Osteocyte (in vitro differentiated cells): Measurements from ENCODE around the gene NFIB. TPM values are rescaled to one million over a fixed set of nuclear protein-coding genes. Genes with fewer than 3 reads are reported as not detected.

ENCODE experiments used
- DNase-seq: peaks from one replicate; pipeline ENCODE4 v3.0.0; 2021; ENCODE audit warnings: mixed read lengths; ENCODE audit not compliant: unreplicated experiment; ENCODE audit errors: extremely low spot score
- H3K27ac Mint-ChIP-seq: one replicate; pipeline ENCODE4 v1.8.0; 2021; ENCODE audit warnings: mild to moderate bottlenecking, mixed read lengths; ENCODE audit not compliant: unreplicated experiment
- H3K27me3 Mint-ChIP-seq: one replicate; pipeline ENCODE4 v1.8.0; 2021; ENCODE audit warnings: mixed read lengths; ENCODE audit not compliant: unreplicated experiment
- H3K36me3 Mint-ChIP-seq: one replicate; pipeline ENCODE4 v1.8.0; 2021; ENCODE audit warnings: mixed read lengths; ENCODE audit not compliant: unreplicated experiment
- H3K4me1 Mint-ChIP-seq: one replicate; pipeline ENCODE4 v1.8.0; 2021; ENCODE audit warnings: mixed read lengths; ENCODE audit not compliant: unreplicated experiment
- H3K4me3 Mint-ChIP-seq: one replicate; pipeline ENCODE4 v1.8.0; 2021; ENCODE audit warnings: mild to moderate bottlenecking, moderate library complexity, mixed read lengths; ENCODE audit not compliant: unreplicated experiment
- H3K9me3 Mint-ChIP-seq: one replicate; pipeline ENCODE4 v1.8.0; 2021; ENCODE audit warnings: mixed read lengths; ENCODE audit not compliant: unreplicated experiment
- total RNA-seq: library from RNA; stranded (reverse); gene quantifications from 2 replicates; pipeline ENCODE4 v1.2.1, GENCODE V29; 2021
- TF ChIP-seq, protein P1 (sequence below): fragments of 200-600 bp; sonication (generic); IDR thresholded peaks from 2 replicates; pipeline ENCODE4 v1.5.0; 2021; ENCODE audit warnings: antibody characterized with exemption, mild to moderate bottlenecking, moderate library complexity

Gene NFIB
- total RNA-seq, 1 donor from 2014 or later: 36.1 TPM

DNA sequence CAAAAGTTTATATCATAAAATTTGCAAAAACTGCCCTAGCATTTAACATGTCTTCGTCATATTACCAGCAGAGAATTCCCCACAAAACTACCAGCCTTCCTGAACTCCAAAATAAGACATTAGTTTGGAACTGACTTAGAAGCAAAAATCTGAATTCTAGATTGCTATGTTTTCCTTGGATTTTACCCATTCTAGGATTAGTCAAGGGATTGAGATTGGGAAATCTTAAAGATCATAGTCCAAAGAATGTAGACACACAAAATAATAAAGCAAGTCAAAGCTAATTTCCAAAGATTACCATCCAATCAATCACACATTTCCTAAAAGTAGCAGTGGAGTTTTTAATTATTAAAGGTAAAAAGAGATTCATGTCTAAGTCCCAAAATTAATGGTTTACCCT is 138.2 kb downstream of the NFIB start:
- no peak overlapping the region for H3K27ac Mint-ChIP-seq
- H3K4me1 Mint-ChIP-seq: peaks cover 10% of the 10 kb centered on the region
- TF ChIP-seq, protein P1, sequence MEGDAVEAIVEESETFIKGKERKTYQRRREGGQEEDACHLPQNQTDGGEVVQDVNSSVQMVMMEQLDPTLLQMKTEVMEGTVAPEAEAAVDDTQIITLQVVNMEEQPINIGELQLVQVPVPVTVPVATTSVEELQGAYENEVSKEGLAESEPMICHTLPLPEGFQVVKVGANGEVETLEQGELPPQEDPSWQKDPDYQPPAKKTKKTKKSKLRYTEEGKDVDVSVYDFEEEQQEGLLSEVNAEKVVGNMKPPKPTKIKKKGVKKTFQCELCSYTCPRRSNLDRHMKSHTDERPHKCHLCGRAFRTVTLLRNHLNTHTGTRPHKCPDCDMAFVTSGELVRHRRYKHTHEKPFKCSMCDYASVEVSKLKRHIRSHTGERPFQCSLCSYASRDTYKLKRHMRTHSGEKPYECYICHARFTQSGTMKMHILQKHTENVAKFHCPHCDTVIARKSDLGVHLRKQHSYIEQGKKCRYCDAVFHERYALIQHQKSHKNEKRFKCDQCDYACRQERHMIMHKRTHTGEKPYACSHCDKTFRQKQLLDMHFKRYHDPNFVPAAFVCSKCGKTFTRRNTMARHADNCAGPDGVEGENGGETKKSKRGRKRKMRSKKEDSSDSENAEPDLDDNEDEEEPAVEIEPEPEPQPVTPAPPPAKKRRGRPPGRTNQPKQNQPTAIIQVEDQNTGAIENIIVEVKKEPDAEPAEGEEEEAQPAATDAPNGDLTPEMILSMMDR: no peak
- peaks cover 7% of the 10 kb centered on the region for H3K36me3 Mint-ChIP-seq
- no peaks in the 10 kb centered on the region for H3K9me3 Mint-ChIP-seq
- no peaks in the 10 kb centered on the region for H3K27me3 Mint-ChIP-seq
- H3K4me3 Mint-ChIP-seq: no peak overlapping the region
- no peak for DNase-seq

DNA sequence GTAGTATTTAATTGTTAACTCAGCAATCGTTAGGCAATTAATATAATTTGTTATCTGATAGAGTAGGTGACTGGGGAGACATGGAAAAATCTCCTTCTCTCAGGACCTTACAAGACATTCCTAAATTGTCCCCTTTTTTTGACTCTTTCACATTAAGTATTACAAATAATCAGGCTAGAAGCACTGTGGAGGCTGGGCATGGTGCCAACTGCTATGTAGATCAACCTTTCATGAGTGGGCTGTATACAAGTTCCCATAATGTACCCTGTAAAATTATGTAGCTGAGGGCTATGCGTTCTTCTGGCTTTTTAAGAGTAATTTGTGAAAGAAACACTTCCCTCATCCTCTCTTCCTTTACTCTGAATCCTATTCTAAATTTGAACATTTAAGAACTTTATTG is 140.2 kb downstream of the NFIB start:
- TF ChIP-seq, protein P1: no peak
- no peak overlapping the region for H3K4me3 Mint-ChIP-seq
- no peak overlapping the region for H3K27ac Mint-ChIP-seq
- DNase-seq: no peak
- H3K27me3 Mint-ChIP-seq: no peaks in the 10 kb centered on the region
- no peaks in the 10 kb centered on the region for H3K9me3 Mint-ChIP-seq
- peaks cover 5% of the 10 kb centered on the region for H3K36me3 Mint-ChIP-seq
- peaks cover 12% of the 10 kb centered on the region for H3K4me1 Mint-ChIP-seq

DNA sequence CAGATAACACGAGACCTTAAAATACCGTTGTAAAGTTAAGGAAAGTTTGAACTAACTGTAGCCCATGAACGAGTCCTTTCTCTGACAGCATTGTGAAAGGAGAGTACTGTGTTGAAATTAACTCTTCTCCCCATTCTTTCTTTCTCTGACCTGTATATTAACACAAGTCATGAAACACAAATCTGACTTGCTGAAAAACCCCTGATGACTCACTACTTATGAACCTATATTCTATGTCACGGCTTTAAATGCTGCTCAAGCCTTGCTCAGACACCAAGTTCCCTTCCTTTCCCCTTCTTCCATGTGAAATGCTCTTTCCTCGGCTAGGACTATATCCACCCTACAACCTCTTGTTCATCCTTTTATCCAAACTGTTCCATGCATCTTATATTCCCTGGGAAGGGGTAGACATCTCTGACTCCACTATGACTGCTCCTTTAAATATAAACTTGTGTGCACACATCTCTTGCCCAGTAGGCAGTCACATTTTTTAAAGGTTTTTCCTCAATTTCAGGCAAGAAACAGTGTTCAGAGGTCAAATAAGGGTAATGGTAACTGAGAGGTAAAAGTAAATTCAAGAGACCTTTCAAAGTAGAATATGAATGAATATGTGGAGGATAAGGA is 142.9 kb downstream of the NFIB start:
- Mint-ChIP-seq H3K4me3 (no peak overlapping the region), H3K36me3 (peaks cover 6% of the 10 kb centered on the region), H3K27me3 (no peaks in the 10 kb centered on the region), H3K27ac (no peak overlapping the region), H3K9me3 (no peaks in the 10 kb centered on the region), H3K4me1 (peaks cover 12% of the 10 kb centered on the region)
- TF ChIP-seq, protein P1: no peak
- DNase-seq: no peak

DNA sequence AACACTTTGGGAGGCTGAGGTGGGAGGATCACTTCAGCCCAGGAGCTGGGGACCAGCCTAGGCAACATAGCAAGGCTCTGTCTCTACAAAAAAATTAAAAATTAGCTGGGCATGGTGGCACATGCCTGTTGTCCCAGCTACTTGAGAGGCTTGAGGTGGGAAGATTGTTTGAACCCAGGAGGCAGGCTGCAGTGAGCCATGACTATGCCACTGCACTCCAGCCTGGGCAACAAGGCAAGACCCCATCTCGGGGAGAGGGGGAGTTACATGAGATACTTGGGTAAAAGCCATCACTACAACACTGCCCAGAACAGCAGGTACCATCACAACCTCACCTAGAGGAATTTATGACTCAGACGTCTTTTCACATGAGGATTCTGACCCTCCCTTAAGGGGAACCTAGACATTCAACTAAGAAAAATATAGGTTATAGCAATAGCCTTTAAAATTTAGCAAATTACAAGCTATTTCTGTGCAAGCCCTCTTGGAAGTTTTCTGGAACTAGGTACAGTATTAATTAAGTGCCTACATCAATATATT is 143.5 kb downstream of the NFIB start:
- Mint-ChIP-seq H3K27me3 (no peaks in the 10 kb centered on the region), H3K9me3 (no peaks in the 10 kb centered on the region), H3K4me3 (no peak overlapping the region), H3K27ac (no peak overlapping the region), H3K36me3 (peaks cover 6% of the 10 kb centered on the region), H3K4me1 (peaks cover 16% of the 10 kb centered on the region)
- TF ChIP-seq, protein P1: no peak
- DNase-seq: no peak

DNA sequence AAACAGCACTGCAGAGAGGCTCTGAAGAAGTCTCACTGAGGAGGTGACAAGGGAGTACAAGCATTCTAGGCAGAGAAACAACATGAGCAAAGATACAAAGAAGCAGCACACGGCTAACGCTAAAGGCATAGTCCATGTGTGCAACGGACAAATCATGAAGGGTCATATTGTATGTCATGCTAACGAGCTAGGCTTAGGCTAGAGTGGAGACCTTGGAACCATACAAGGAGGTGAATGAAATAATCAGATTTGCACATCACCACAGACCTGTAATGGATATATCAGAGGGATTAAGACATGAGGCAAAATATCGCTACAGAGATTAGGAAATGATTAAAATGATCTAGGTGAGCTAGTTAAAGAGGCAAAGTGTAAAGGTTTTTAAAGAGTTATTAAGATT is 145.6 kb downstream of the NFIB start:
- H3K27me3 Mint-ChIP-seq: no peaks in the 10 kb centered on the region
- no peaks in the 10 kb centered on the region for H3K9me3 Mint-ChIP-seq
- peaks cover 22% of the 10 kb centered on the region for H3K4me1 Mint-ChIP-seq
- H3K4me3 Mint-ChIP-seq: no peak overlapping the region
- DNase-seq: no peak
- H3K27ac Mint-ChIP-seq: no peak overlapping the region
- peaks cover 5% of the 10 kb centered on the region for H3K36me3 Mint-ChIP-seq
- TF ChIP-seq, protein P1: no peak
